WTC11 (cell line): ENCODE measurements around the gene ACOT6. TPM values are rescaled to one million over a fixed set of nuclear protein-coding genes. Genes with fewer than 3 reads are reported as not detected.
A peak's percentile ranks its signal among the peaks of the same experiment; 100 is the strongest.

ENCODE experiments used
- ATAC-seq: fragments of 200-7000 bp; cut with Tn5 transposase; 2 replicates; pipeline ENCODE4 v1.10.0; 2021; ENCODE audit warnings: mild to moderate bottlenecking, moderate library complexity
- CTCF ChIA-PET: fragments of 300-600 bp; sonication (Branson Sonifier 250); formaldehyde crosslinking; loops from one replicate; lab custom pipeline; 2021; ENCODE audit warnings: antibody characterized with exemption; lab: Charles Lee
- POLR2A ChIA-PET: fragments of 350-600 bp; sonication (Branson Sonifier 250); formaldehyde crosslinking; loops from one replicate; lab custom pipeline; 2021; ENCODE audit warnings: antibody characterized with exemption; lab: Charles Lee
- DNase-seq: peaks from one replicate; pipeline ENCODE4 v3.0.0; 2021; ENCODE audit warnings: low spot score
- H3K27ac Mint-ChIP-seq: 2 replicates; pipeline ENCODE4 v1.8.0; 2021; ENCODE audit warnings: mixed read lengths
- H3K27me3 Mint-ChIP-seq: 2 replicates; pipeline ENCODE4 v1.8.0; 2021; ENCODE audit warnings: low read depth, mild to moderate bottlenecking, moderate library complexity, mixed read lengths
- H3K36me3 Mint-ChIP-seq: 2 replicates; pipeline ENCODE4 v1.8.0; 2021; ENCODE audit warnings: mixed read lengths
- H3K4me1 Mint-ChIP-seq: 2 replicates; pipeline ENCODE4 v1.8.0; 2022; ENCODE audit warnings: mixed read lengths
- H3K4me3 Mint-ChIP-seq: 2 replicates; pipeline ENCODE4 v1.8.0; 2021; ENCODE audit warnings: mild to moderate bottlenecking, moderate library complexity, mixed read lengths
- H3K9me3 Mint-ChIP-seq: 2 replicates; pipeline ENCODE4 v1.8.0; 2021; ENCODE audit warnings: mixed read lengths
- ATF6 ChIP-seq: sonication (generic); formaldehyde crosslinking; IDR thresholded peaks from 2 replicates; pipeline ENCODE4 v1.8.1; 2023; ENCODE audit warnings: mild to moderate bottlenecking, missing genetic modification reagents
- CBFB ChIP-seq: sonication (generic); formaldehyde crosslinking; IDR thresholded peaks from 2 replicates; pipeline ENCODE4 v1.8.1; 2022; ENCODE audit warnings: mild to moderate bottlenecking, low read depth, missing genetic modification reagents
- CREM ChIP-seq: sonication (generic); formaldehyde crosslinking; IDR thresholded peaks from 2 replicates; pipeline ENCODE4 v1.8.1; 2022; ENCODE audit warnings: mild to moderate bottlenecking, missing genetic modification reagents, moderate library complexity
- CTCF ChIP-seq: fragments of 200-600 bp; IDR thresholded peaks from 2 replicates; pipeline ENCODE4 v1.8.0; 2022; ENCODE audit warnings: antibody characterized with exemption
- ESRRA ChIP-seq: sonication (generic); formaldehyde crosslinking; IDR thresholded peaks from 2 replicates; pipeline ENCODE4 v1.8.1; 2022; ENCODE audit warnings: mild to moderate bottlenecking, missing genetic modification reagents, borderline replicate concordance
- FOXK1 ChIP-seq: sonication (generic); formaldehyde crosslinking; IDR thresholded peaks from 2 replicates; pipeline ENCODE4 v1.8.0; 2022; ENCODE audit warnings: mild to moderate bottlenecking, moderate library complexity, missing genetic modification reagents
- IRF2 ChIP-seq: sonication (generic); formaldehyde crosslinking; IDR thresholded peaks from 2 replicates; pipeline ENCODE4 v1.8.0; 2022; ENCODE audit warnings: low read depth, missing genetic modification reagents, borderline replicate concordance
- NFYB ChIP-seq: sonication (generic); formaldehyde crosslinking; conservative IDR thresholded peaks from 2 replicates; pipeline ENCODE4 v1.8.0; 2022; ENCODE audit warnings: low read depth, missing genetic modification reagents
- NR2C2 ChIP-seq: sonication (generic); formaldehyde crosslinking; IDR thresholded peaks from 2 replicates; pipeline ENCODE4 v1.8.0; 2022; ENCODE audit warnings: mild to moderate bottlenecking, missing genetic modification reagents
- PRDM15 ChIP-seq: sonication (generic); formaldehyde crosslinking; IDR thresholded peaks from 2 replicates; pipeline ENCODE4 v1.8.0; 2022; ENCODE audit warnings: missing genetic modification reagents
- RELA ChIP-seq: sonication (generic); formaldehyde crosslinking; IDR thresholded peaks from 2 replicates; pipeline ENCODE4 v1.8.1; 2022; ENCODE audit warnings: missing genetic modification reagents, mild to moderate bottlenecking, borderline replicate concordance
- USF2 ChIP-seq: sonication (generic); formaldehyde crosslinking; IDR thresholded peaks from 2 replicates; pipeline ENCODE4 v1.8.1; 2023; ENCODE audit warnings: mild to moderate bottlenecking, missing genetic modification reagents, moderate library complexity
- ZBTB21 ChIP-seq: sonication (generic); formaldehyde crosslinking; IDR thresholded peaks from 2 replicates; pipeline ENCODE4 v1.8.1; 2023; ENCODE audit warnings: mild to moderate bottlenecking, missing genetic modification reagents, borderline replicate concordance
- ZNF232 ChIP-seq: sonication (generic); formaldehyde crosslinking; IDR thresholded peaks from 2 replicates; pipeline ENCODE4 v1.8.0; 2022; ENCODE audit warnings: mild to moderate bottlenecking, missing genetic modification reagents
- ZNF281 ChIP-seq: sonication (generic); formaldehyde crosslinking; IDR thresholded peaks from 2 replicates; pipeline ENCODE4 v1.8.0; 2023; ENCODE audit warnings: mild to moderate bottlenecking, missing genetic modification reagents
- ZNF396 ChIP-seq: fragments of 250-450 bp; sonication (Bioruptor Pico); IDR thresholded peaks from 2 replicates; pipeline ENCODE4 v1.8.0; 2021; ENCODE audit warnings: mild to moderate bottlenecking, moderate library complexity, borderline replicate concordance
- ZNF671 ChIP-seq: fragments of 250-450 bp; sonication (Bioruptor Pico); IDR thresholded peaks from 2 replicates; pipeline ENCODE4 v1.8.0; 2021; ENCODE audit warnings: mild to moderate bottlenecking
- total RNA-seq: library from RNA; stranded (reverse); gene quantifications from 3 replicates; pipeline ENCODE4 v1.2.3, GENCODE V29; 2021

The ACOT6 gene
- total RNA-seq, 1 experiment from 2014 or later: 0.13 TPM

- H3K27ac Mint-ChIP-seq: no peak overlapping the region
- ATAC-seq (no peak), DNase-seq (no peak)
- POLR2A ChIA-PET: interaction anchor here (0.6 kb wide), 1 partner anchor 56 kb away, joined by 4 read pairs; no protein-coding TSS in a partner anchor
- CTCF ChIA-PET: no interaction called here
- TF ChIP-seq PRDM15 (CRISPR knock-in tag) (no peak), FOXK1 (CRISPR knock-in tag) (no peak), ZNF281 (no peak), ZNF396 (CRISPR knock-in tag) (no peak), ZBTB21 (CRISPR knock-in tag) (no peak), CBFB (no peak), ESRRA (no peak), ZNF232 (CRISPR knock-in tag) (no peak), ZNF671 (CRISPR knock-in tag) (no peak), CTCF (no peak), USF2 (CRISPR knock-in tag) (no peak)
- peaks cover 8% of the 10 kb centered on the region for H3K36me3 Mint-ChIP-seq
- H3K4me3 Mint-ChIP-seq: no peak overlapping the region
- H3K27me3 Mint-ChIP-seq: no peaks in the 10 kb centered on the region
- peaks cover 8% of the 10 kb centered on the region for H3K9me3 Mint-ChIP-seq
- H3K4me1 Mint-ChIP-seq: no peaks in the 10 kb centered on the region
Observed at GRCh38 chr14:73660511-73660910, 48.2 kb downstream of the ACOT6 start.

- Mint-ChIP-seq H3K27me3 (no peaks in the 10 kb centered on the region), H3K36me3 (peaks cover 8% of the 10 kb centered on the region), H3K27ac (no peak overlapping the region), H3K9me3 (peaks cover 8% of the 10 kb centered on the region), H3K4me1 (no peaks in the 10 kb centered on the region), H3K4me3 (no peak overlapping the region)
- ChIA-PET POLR2A (no interaction called here), CTCF (interaction anchor here (0.5 to 1.4 kb wide), 6 partner anchors 10 to 153 kb away, joined by 3 to 4 read pairs (median 4); no protein-coding TSS in a partner anchor)
- TF ChIP-seq ESRRA: no peak
- ATAC-seq (no peak), DNase-seq (no peak)
Observed at GRCh38 chr14:73661872-73662271, 49.6 kb downstream of the ACOT6 start.

GRCh38 chr14:73662487-73662943, 50.2 kb downstream of the ACOT6 start:
- POLR2A ChIA-PET: interaction anchor here (0.6 kb wide), 1 partner anchor 202 kb away, joined by 5 read pairs; no protein-coding TSS in a partner anchor
- no peaks in the 10 kb centered on the region for H3K4me1 Mint-ChIP-seq
- H3K27ac Mint-ChIP-seq: peak overlapping the region; percentile 87

More at GRCh38 chr14:73662487-73662943, 50.2 kb downstream of the ACOT6 start:
- DNase-seq (peak; percentile 24), ATAC-seq (peak; percentile 86)
- H3K9me3 Mint-ChIP-seq: peaks cover 8% of the 10 kb centered on the region
- TF ChIP-seq CREM (no peak), ATF6 (CRISPR knock-in tag) (no peak), ESRRA (no peak), NFYB (no peak), IRF2 (CRISPR knock-in tag) (no peak), NR2C2 (CRISPR knock-in tag) (no peak), RELA (CRISPR knock-in tag) (no peak)
- no peaks in the 10 kb centered on the region for H3K27me3 Mint-ChIP-seq
- CTCF ChIA-PET: interaction anchor here (0.5 to 1.4 kb wide), 12 partner anchors 9 to 578 kb away, joined by 3 to 5 read pairs (median 3); no protein-coding TSS in a partner anchor
- peaks cover 8% of the 10 kb centered on the region for H3K36me3 Mint-ChIP-seq
- H3K4me3 Mint-ChIP-seq: no peak overlapping the region
